ENCODE measurements around the gene TPCN1.

Gene TPCN1

GRCh38 chr12:113221181-113221996 lies at the start of gene TPCN1:
Gene TPCN1 (plus strand): TSS chr12:113221464. CDS start chr12:113226853, 5,389 bp downstream.
- Histone ChIP-seq H3K9me3 (ENCODE audit: control insufficient read depth, insufficient read depth, low read depth, low read length) (no peaks in the 10 kb centered on the region), H3K4me3 (ENCODE audit: low read depth, low read length) (peak within 1 kb of the TSS; percentile 80), H3K4me1 (ENCODE audit: control insufficient read depth, insufficient read depth, low read length) (peaks cover 12% of the 10 kb centered on the region), H3K9ac (ENCODE audit: low read length) (peak within 1 kb of the TSS; percentile 76), H3K27me3 (ENCODE audit: control insufficient read depth, insufficient read depth, low read length) (no peaks in the 10 kb centered on the region), H3K27ac (ENCODE audit: low read depth, low read length) (peak within 1 kb of the TSS; percentile 24; the same call in 1 of the 2 replicates), H3K36me3 (ENCODE audit: control insufficient read depth, insufficient read depth, low read length) (no peaks in the 10 kb centered on the region)

- H3K27ac ChIP-seq (ENCODE audit: low read depth, low read length): no peak overlapping the region
- H3K4me3 ChIP-seq (ENCODE audit: low read depth, low read length): no peak overlapping the region
- H3K9ac ChIP-seq (ENCODE audit: low read length): no peak overlapping the region
- H3K27me3 ChIP-seq (ENCODE audit: control insufficient read depth, insufficient read depth, low read length): no peaks in the 10 kb centered on the region
- no peaks in the 10 kb centered on the region for H3K9me3 ChIP-seq (ENCODE audit: control insufficient read depth, insufficient read depth, low read depth, low read length)
- no peaks in the 10 kb centered on the region for H3K4me1 ChIP-seq (ENCODE audit: control insufficient read depth, insufficient read depth, low read length)
- peaks cover 85% of the 10 kb centered on the region for H3K36me3 ChIP-seq (ENCODE audit: control insufficient read depth, insufficient read depth, low read length)
Observed at GRCh38 chr12:113171543-113171942, 49.7 kb upstream of the TPCN1 start.

GRCh38 chr12:113172185-113172584 lies 49.1 kb upstream of the TPCN1 start:
- no peaks in the 10 kb centered on the region for H3K4me1 ChIP-seq (ENCODE audit: control insufficient read depth, insufficient read depth, low read length)
- no peak overlapping the region for H3K4me3 ChIP-seq (ENCODE audit: low read depth, low read length)
- H3K9me3 ChIP-seq (ENCODE audit: control insufficient read depth, insufficient read depth, low read depth, low read length): no peaks in the 10 kb centered on the region
- H3K27ac ChIP-seq (ENCODE audit: low read depth, low read length): no peak overlapping the region
- H3K36me3 ChIP-seq (ENCODE audit: control insufficient read depth, insufficient read depth, low read length): peaks cover 86% of the 10 kb centered on the region
- H3K27me3 ChIP-seq (ENCODE audit: control insufficient read depth, insufficient read depth, low read length): no peaks in the 10 kb centered on the region
- no peak overlapping the region for H3K9ac ChIP-seq (ENCODE audit: low read length)

GRCh38 chr12:113173081-113173698 lies 48.1 kb upstream of the TPCN1 start:
- H3K4me1 ChIP-seq (ENCODE audit: control insufficient read depth, insufficient read depth, low read length): no peaks in the 10 kb centered on the region
- no peaks in the 10 kb centered on the region for H3K27me3 ChIP-seq (ENCODE audit: control insufficient read depth, insufficient read depth, low read length)
- H3K9ac ChIP-seq (ENCODE audit: low read length): no peak overlapping the region
- H3K9me3 ChIP-seq (ENCODE audit: control insufficient read depth, insufficient read depth, low read depth, low read length): no peaks in the 10 kb centered on the region
- H3K36me3 ChIP-seq (ENCODE audit: control insufficient read depth, insufficient read depth, low read length): peaks cover 86% of the 10 kb centered on the region
- no peak overlapping the region for H3K27ac ChIP-seq (ENCODE audit: low read depth, low read length)
- H3K4me3 ChIP-seq (ENCODE audit: low read depth, low read length): no peak overlapping the region

- Histone ChIP-seq H3K4me1 (ENCODE audit: control insufficient read depth, insufficient read depth, low read length) (no peaks in the 10 kb centered on the region), H3K36me3 (ENCODE audit: control insufficient read depth, insufficient read depth, low read length) (peaks cover 89% of the 10 kb centered on the region), H3K27ac (ENCODE audit: low read depth, low read length) (no peak overlapping the region), H3K27me3 (ENCODE audit: control insufficient read depth, insufficient read depth, low read length) (no peaks in the 10 kb centered on the region), H3K9ac (ENCODE audit: low read length) (no peak overlapping the region), H3K4me3 (ENCODE audit: low read depth, low read length) (no peak overlapping the region), H3K9me3 (ENCODE audit: control insufficient read depth, insufficient read depth, low read depth, low read length) (no peaks in the 10 kb centered on the region)
Observed at GRCh38 chr12:113174461-113175384, 46.5 kb upstream of the TPCN1 start.

GRCh38 chr12:113179023-113179422 lies 42.2 kb upstream of the TPCN1 start:
- Histone ChIP-seq H3K27ac (ENCODE audit: low read depth, low read length) (no peak overlapping the region), H3K36me3 (ENCODE audit: control insufficient read depth, insufficient read depth, low read length) (peaks cover 71% of the 10 kb centered on the region), H3K27me3 (ENCODE audit: control insufficient read depth, insufficient read depth, low read length) (no peaks in the 10 kb centered on the region), H3K4me1 (ENCODE audit: control insufficient read depth, insufficient read depth, low read length) (no peaks in the 10 kb centered on the region), H3K9ac (ENCODE audit: low read length) (no peak overlapping the region), H3K4me3 (ENCODE audit: low read depth, low read length) (no peak overlapping the region), H3K9me3 (ENCODE audit: control insufficient read depth, insufficient read depth, low read depth, low read length) (no peaks in the 10 kb centered on the region)

- Histone ChIP-seq H3K9me3 (ENCODE audit: control insufficient read depth, insufficient read depth, low read depth, low read length) (no peaks in the 10 kb centered on the region), H3K4me1 (ENCODE audit: control insufficient read depth, insufficient read depth, low read length) (no peaks in the 10 kb centered on the region), H3K9ac (ENCODE audit: low read length) (no peak overlapping the region)
Observed at GRCh38 chr12:113180333-113180732, 40.9 kb upstream of the TPCN1 start.

GRCh38 chr12:113181975-113182374 lies 39.3 kb upstream of the TPCN1 start:
- Histone ChIP-seq H3K36me3 (ENCODE audit: control insufficient read depth, insufficient read depth, low read length) (peaks cover 52% of the 10 kb centered on the region), H3K9ac (ENCODE audit: low read length) (no peak overlapping the region)

More at GRCh38 chr12:113180333-113180732, 40.9 kb upstream of the TPCN1 start:
- peaks cover 61% of the 10 kb centered on the region for H3K36me3 ChIP-seq (ENCODE audit: control insufficient read depth, insufficient read depth, low read length)
- H3K27me3 ChIP-seq (ENCODE audit: control insufficient read depth, insufficient read depth, low read length): no peaks in the 10 kb centered on the region
- H3K4me3 ChIP-seq (ENCODE audit: low read depth, low read length): no peak overlapping the region
- no peak overlapping the region for H3K27ac ChIP-seq (ENCODE audit: low read depth, low read length)

GRCh38 chr12:113183030-113183589 lies 38.2 kb upstream of the TPCN1 start:
- Histone ChIP-seq H3K4me3 (ENCODE audit: low read depth, low read length) (no peak overlapping the region), H3K4me1 (ENCODE audit: control insufficient read depth, insufficient read depth, low read length) (0 out of 2 replicates have a peak, but pooled peaks cover 4% of the 10 kb centered on the region), H3K36me3 (ENCODE audit: control insufficient read depth, insufficient read depth, low read length) (peaks cover 41% of the 10 kb centered on the region), H3K9me3 (ENCODE audit: control insufficient read depth, insufficient read depth, low read depth, low read length) (no peaks in the 10 kb centered on the region), H3K27me3 (ENCODE audit: control insufficient read depth, insufficient read depth, low read length) (no peaks in the 10 kb centered on the region), H3K9ac (ENCODE audit: low read length) (no peak overlapping the region), H3K27ac (ENCODE audit: low read depth, low read length) (no peak overlapping the region)

More at GRCh38 chr12:113181975-113182374, 39.3 kb upstream of the TPCN1 start:
- H3K27ac ChIP-seq (ENCODE audit: low read depth, low read length): no peak overlapping the region
- 0 out of 2 replicates have a peak, but pooled peaks cover 4% of the 10 kb centered on the region for H3K4me1 ChIP-seq (ENCODE audit: control insufficient read depth, insufficient read depth, low read length)
- no peaks in the 10 kb centered on the region for H3K27me3 ChIP-seq (ENCODE audit: control insufficient read depth, insufficient read depth, low read length)
- no peaks in the 10 kb centered on the region for H3K9me3 ChIP-seq (ENCODE audit: control insufficient read depth, insufficient read depth, low read depth, low read length)
- no peak overlapping the region for H3K4me3 ChIP-seq (ENCODE audit: low read depth, low read length)

GRCh38 chr12:113184098-113184899 lies 37.0 kb upstream of the TPCN1 start:
- no peaks in the 10 kb centered on the region for H3K9me3 ChIP-seq (ENCODE audit: control insufficient read depth, insufficient read depth, low read depth, low read length)
- H3K36me3 ChIP-seq (ENCODE audit: control insufficient read depth, insufficient read depth, low read length): peaks cover 33% of the 10 kb centered on the region
- H3K27me3 ChIP-seq (ENCODE audit: control insufficient read depth, insufficient read depth, low read length): no peaks in the 10 kb centered on the region
- peak overlapping the region; percentile 90 for H3K4me3 ChIP-seq (ENCODE audit: low read depth, low read length)
- no peak overlapping the region; the same call in 1 of the 2 replicates for H3K27ac ChIP-seq (ENCODE audit: low read depth, low read length)
- 0 out of 2 replicates have a peak, but pooled peaks cover 4% of the 10 kb centered on the region for H3K4me1 ChIP-seq (ENCODE audit: control insufficient read depth, insufficient read depth, low read length)
- peak overlapping the region; percentile 95 for H3K9ac ChIP-seq (ENCODE audit: low read length)

Data from HUES6 (cell line).